GM21515 (cell line): ENCODE data around the gene ZNF248.
A peak's percentile ranks its signal among the peaks of the same experiment; 100 is the strongest.
"Not testable (repeated sequence)": the region's sequence is repeated elsewhere in the genome, so short reads cannot be mapped to it uniquely, and the experiment has no call there.

ENCODE experiments used
- ATAC-seq: cut with Tn5 transposase; IDR thresholded peaks from one replicate; pipeline ENCODE4 v1.9.1; 2021; ENCODE audit not compliant: unreplicated experiment

The ZNF248 gene

GRCh38 chr10:37857287-37858211 lies at the start of gene ZNF248:
Gene ZNF248, minus strand, starts transcription at chr10:37857610. Its CDS starts 1,300 bp downstream, at chr10:37856310.
- peak; percentile 97 for ATAC-seq

DNA sequence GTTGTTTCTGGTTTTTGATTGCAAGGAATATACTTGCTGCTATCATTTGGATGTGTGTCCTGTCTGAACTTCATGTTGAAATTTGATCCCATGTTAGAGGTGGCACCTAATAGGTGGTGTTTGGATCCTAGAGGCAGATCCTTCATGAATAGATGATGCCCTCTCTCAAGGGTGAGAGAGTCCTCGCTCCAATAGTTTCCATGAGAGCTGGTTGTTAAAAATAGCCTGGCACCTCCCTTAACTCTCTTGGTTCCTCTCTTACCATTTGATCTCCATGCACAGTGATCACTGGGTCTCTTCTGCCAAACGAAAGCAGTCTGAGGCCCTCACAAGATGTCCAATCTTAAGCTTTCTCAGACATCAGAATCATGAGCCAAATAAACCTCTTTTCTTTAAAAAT lies 49.0 kb upstream of the ZNF248 start:
- ATAC-seq = no peak

GRCh38 chr10:37896436-37896835 lies 39.0 kb upstream of the ZNF248 start:
- ATAC-seq = no peak

DNA sequence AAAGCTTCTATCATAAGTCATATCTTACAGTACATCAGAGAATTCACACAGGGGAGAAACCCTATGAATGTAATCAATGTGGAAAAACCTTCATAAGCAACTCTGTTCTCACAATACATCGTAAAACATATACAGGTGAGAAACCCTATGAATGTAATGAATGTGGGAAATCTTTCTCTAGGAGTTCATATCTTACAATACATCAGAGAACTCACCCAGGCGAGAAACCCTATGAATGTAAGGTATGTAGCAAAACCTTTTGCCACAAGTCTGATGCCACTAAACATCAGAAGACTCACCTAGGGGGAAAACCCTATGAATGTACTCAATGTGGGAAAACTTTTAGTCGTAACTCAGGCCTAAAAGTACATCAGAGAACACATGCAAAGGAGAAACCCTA lies 38.3 kb upstream of the ZNF248 start:
- no peak for ATAC-seq

DNA sequence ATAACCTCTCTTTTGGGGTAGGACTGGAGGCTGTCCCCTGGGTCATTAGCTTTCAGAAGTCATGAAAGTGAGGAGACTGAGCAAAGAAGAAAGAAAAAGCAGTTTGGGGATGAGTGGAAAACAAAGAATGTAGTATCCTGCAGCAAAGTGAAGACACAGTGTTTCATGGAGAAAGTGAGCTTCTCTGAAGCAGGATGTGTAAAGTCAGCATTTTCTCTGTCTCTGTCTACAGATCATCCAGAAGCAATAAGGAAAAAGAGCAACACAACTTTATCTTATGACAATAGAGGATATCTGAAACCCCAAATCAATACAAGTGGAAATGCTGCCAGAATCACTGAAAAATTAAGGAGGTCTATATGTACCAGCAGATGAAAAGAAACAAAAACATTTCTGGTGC lies 28.4 kb upstream of the ZNF248 start:
- no peak for ATAC-seq

- no peak for ATAC-seq
These were observed 15.5 kb upstream of the ZNF248 start for GRCh38 chr10:37872955-37873354.

DNA sequence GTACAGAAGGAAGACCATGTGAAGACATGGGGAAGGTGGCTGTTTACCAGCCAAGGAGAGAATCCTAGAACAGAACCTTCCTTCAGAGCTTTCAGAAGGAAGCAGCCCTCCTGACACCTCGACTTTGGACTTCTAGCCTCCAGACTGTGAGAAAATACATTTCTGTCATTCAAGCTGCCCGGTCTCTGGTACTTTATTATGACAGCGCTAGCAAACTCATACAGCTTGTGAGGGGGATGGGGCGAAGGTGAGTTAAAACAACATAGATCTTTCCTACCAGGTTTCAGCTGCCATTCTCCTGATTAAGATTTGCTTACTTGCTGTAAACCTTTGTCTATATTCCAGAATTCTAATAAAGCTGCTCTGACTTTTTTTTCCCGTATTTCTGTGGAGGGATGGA lies 14.9 kb upstream of the ZNF248 start:
- no peak for ATAC-seq

DNA sequence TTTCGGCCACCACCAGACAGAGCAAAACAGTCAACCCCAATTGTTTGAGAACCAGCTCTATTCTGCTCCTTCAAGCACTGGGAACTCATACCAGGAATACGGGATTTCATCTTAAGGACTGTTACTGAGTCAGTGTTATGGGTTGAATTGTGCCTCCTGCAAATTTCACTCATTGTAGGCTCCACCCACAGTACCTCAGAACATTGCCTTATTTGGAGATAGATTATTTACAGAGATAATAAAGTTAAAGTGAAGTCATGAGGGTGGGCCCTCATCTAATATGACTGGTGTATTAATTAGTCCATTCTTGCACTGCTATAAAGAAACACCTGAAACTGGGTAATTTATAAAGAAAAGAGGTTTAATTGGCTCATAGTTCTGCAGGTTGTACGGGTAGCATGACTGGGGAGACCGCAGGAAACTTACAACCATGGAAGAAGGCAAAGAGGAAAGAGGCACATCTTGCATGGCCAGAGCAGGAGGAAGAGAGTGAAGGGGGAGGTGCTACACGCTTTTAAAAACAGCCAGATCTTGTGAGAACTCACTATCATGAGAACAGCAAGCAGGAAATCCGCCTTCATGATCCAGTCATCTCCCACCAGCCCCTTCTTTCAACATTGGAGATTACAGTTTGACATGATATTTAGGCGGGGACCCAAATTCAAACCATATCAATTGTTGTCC lies 14.3 kb upstream of the ZNF248 start:
- ATAC-seq = no peak

DNA sequence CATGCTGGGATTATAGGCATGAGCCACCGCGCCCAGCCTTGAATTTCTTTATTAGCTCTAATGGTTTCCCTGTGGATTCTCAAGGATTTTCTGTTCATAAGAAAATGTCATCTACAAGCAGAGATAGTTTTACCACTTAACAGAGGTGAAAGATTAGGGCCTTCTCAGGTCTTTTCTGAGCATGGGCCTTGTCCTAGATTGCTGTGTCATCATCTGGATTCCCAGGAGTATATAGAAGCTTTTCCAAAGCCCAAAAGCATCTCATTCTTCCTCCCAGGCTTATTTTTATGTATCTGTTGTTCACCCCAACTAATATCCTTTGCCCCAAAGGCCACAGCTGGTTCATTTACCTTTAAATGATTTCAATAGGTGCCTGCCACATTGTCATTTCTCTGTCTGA lies 13.7 kb upstream of the ZNF248 start:
- ATAC-seq = no peak

GRCh38 chr10:37868796-37869195 lies 11.4 kb upstream of the ZNF248 start:
- ATAC-seq = no peak

GRCh38 chr10:37865957-37866803 lies 8.8 kb upstream of the ZNF248 start:
- no peak for ATAC-seq

GRCh38 chr10:37865264-37865663 lies 7.9 kb upstream of the ZNF248 start:
- no peak for ATAC-seq

GRCh38 chr10:37860494-37861190 lies 3.2 kb upstream of the ZNF248 start:
- ATAC-seq = no peak

GRCh38 chr10:37859270-37859669 lies 1.9 kb upstream of the ZNF248 start:
- not testable (repeated sequence) for ATAC-seq

- ATAC-seq = peak; percentile 24
These were observed 526 bp downstream of the ZNF248 start for GRCh38 chr10:37856881-37857286.

DNA sequence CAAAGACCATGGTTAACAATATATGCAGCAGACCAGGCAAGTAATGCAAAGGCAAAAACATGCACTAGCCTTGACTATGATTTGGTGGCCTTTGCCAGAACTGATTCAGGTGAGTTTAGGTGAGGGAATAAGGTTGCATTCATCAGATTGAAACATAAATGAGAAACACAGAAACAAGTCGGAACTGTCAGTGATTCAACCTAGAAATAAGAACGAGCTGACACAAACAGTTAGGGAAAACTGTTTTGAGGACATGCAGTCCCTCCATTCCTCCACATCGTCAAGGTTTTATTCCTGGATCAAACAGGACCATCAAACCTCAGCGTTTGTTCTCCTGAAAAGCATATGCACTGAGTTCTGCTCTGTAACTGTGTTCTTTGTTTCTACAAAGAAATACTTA lies 1.8 kb downstream of the ZNF248 start:
- ATAC-seq = no peak

DNA sequence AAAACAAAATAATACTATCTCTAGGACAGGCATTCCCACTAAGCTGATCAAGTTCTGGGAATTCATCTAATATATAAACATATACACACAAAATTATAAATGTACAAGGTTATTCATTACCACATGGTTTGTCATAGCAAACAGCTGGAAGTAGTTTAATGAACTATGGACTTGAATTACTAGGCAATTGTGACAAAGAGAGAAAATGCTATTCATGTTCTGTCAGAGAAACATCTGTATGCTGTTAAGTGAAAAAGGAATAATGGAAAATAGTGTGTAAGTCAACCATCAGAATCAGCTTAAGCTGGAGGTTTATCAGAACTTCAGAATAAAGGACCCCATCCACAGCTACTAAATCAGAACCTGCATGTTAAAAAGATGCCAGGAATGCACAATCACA lies 2.8 kb downstream of the ZNF248 start:
- ATAC-seq = no peak

DNA sequence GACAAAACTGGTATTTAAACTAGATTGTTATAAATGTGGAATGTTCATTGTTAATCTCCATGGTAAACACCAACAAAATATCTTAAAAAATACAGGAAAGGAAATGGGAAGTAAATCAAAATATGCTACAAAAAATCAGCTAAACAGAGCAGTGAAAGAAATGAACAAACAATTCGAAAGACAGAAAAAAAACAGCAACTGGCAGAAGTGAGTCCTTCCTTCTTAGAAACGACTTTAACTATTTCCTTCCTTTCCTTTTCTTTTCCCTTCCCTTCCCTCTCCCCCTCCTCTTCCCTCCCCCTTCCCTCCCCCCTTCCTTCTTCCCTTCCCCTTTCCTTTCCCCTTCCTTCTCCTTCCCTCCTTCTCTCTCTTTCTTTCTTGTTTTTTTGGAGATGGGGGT lies 12.8 kb downstream of the ZNF248 start:
- ATAC-seq = no peak

DNA sequence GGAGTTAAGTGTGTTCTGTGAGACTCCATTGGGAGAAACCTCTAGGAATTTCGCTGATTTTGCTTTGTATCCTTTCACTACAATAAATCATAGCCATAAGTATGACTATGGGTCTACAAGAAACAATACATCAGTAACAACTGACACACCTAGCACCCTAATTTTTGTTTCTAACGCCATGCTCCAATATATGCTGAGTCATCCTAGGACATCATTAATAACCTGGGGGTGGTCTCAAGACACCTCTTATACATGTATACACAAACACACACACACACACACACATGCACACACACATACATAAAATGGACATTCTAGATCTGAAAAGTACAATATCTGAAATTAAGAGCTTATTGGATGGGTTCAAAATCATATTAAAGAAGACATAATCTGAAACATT lies 18.2 kb downstream of the ZNF248 start:
- no peak for ATAC-seq

- ATAC-seq = no peak
These were observed 25.7 kb downstream of the ZNF248 start for GRCh38 chr10:37831495-37832333.
